Limb (tissue), 2 donors: ENCODE results near the gene DUSP9.

Experiments
- DNase-seq, 2 donors: peaks; one replicate each; pipeline ENCODE4 v3.0.0-alpha.2; 2016; ENCODE audit errors: extremely low spot score in 2 of 2

The DUSP9 gene

DNA sequence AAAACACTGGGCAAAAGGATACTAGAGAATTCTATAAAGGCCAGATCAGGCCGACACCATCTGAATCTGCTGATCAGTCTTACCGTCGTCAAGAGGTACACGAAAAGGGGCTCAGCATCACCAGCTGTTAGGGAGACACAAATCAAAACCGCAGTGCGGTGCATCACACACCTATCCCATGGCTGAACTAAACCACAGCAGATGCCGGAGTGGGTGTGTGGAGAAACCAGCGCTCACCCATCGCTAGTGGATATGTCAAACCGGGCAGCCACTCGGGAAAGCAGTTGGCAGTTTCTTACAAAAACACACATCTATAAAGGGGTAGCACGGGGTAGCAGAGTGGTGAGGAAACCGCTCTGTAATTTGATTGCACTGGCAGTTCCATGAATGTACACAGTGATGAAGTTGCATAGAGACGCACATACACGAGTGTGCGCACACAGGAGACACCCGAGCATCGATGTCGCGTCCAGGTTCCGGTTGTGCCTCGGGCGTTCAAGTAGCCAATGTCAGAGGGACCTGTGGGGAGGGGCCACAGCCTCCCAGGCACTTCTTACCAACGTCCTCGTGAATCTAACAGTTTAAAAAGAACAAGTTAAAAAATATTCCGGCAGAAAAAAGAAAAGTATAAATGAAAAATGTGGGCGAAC lies 24.9 kb upstream of the DUSP9 start:
- DNase-seq: no peak

DNA sequence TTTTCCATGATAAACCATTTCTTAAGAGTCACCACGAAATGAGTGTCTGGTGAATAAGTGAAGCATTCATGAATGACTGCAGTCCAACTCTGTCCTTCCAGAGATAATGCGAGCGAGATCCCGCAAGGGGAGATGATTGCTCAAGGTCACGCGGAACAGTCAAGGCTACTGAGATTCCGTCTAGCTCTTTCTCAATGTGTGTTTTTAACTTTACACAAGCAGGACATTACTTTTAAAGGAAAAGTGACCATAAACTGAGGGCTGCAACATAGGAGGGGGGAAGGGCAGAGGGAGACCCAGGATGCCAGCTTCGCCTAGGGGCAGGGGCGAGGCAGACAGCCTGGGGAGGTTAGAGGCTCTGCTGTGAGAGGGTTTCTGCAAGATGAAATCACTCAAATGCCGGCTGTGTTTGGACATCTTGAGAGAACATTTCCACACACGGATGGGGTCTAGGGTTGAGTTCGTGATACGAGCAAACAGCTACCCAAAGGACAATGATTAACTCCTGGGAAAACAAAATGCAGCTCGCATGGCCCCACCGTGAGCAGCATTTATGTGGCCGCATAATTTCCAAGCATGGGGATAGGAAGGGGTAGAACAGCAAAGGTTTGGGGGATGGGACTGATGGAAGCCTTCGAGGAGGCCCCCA lies 24.2 kb upstream of the DUSP9 start:
- DNase-seq: no peak

DNA sequence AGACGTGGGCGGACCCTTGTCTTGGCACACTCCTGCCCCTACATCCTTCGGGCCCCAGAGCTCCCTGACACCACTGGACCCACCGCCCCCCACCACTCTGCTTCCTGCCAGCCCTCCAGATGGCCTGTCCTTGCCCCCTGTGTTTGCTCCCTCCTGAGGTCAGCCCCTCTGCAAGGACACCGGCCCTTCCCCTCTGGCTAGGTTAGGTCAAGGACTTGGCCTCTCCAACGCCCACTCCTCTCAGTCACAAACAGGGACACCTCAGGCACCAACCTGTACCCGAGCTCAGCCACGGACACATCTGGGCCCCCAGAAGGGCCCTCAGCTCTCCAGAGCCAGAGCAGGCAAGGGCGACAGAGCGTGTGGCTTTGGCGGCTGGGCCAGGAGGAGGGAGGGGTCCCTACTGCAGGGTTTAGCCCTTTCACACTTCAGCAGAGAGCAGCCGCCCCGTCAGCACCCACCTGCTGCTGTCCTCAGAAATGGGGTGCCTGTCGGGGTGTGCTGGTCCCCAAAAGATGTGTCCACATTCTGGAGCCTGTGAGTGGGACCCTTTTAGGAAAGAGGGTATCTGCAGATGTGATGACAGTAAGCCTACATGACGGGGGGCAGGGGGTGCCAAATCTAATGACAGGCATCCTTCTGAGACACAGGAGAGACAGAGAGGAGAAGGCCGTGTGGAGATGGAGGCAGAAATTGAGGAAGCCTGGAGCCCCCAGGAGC lies 23.5 kb upstream of the DUSP9 start:
- DNase-seq: no peak

DNA sequence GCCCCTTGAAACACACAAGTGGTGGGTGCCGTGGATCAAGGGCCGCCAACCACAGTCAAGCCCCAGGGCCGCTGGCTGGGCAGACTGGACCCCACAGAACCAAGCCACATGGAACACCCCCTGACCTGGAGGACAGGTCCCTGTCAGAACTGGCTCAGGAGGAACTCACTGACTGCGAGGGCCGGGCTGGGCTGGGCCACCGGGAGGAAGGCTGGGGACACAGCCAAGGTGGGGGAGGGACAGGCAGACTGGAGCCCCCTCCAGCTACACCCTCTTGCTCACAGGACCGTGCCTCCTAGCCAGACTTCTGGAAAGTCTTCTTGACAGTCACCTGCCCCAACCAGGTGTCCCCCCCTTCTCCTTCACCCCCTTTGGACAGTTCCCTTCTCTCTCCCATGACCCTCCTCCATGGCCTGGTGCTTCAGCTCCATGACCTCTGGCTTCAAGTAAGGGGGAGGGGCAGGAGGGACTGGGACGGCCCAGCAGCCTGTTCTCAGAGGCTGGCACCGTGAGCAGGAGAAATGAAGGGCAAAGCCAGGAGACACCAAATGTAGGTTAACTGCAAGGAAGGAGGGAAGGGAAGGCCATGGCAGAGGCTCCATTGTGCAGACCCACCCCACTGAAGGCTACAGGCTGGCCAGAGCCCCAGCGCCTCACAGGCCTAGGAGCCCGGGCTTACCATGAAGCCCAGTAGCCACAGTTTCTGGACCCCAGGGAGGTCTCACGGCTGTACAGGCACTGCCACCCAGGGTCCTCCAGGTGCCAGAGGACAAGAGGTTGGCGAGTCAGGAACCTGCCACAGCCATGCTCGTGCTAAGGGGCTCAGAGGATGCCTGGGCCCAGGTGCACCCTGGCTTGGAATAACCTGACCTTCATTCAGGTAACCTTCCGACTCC lies 22.6 kb upstream of the DUSP9 start:
- no peak for DNase-seq

DNA sequence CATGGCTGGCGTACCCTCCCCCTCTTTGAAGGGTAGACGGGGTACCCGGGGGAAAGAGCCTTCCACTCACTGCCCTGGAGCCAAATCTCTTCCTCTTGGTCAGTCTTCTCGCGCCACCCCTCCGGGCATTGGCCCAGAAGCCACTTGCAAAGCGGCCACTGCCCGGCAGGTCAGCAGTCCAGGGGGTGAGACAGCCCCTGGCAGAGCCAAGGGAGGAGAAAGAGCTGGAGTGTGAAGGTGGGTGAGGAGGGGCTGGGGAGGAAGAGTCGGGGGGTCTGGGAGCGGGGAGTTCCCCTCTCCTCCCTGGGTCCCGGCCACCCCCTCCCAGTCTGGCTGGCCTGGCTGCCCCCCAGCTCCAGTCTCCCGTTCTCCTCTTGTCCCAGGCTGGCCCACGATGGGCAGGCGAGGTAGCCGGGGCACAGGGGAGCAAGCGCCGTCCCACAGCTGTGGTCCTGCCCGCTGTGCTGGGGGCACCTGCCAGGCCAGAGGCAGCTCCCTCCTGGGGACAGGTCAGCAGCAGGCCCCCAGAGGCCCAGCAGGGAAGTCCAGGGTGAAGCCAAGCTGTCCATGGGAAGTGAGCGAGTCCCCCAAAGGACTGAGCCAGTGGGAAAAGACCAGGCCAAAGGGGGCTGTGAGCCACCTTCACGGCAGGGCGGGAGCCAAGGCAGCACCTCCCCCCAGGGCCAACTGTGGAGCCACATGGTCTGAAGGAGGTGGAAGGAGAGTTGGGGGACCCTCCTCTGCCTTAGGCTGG lies 21.6 kb upstream of the DUSP9 start:
- DNase-seq: no peak

DNA sequence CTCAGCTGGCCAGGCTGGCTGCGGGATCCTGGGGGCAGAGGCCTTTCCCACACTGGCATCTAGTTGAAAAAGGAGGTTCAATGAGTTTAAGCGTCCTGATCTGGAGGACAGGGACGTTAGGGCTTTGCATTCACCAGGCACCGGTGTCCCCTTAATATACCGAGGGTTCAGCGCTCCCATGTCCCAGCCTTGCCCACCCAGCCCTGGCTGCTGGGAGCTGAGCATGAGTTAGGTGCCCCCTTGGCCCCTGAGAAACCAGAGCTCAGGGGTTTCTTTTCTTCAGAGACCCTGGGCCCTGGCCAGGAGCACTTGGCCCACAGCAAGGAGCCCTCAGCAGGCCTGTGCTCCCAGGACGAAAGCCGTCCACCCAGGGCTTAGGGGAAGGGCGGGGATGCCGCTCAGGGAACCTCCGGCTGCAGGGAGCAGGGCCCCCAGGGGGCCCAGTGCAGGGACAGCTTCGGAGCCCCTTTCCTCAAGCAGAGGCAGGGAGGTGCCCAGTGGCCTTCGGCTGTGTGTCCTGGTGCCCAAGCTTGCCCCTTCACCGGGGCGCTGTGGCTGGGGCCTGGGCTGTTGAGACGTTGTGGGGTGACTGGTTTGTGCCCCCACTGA lies 20.9 kb upstream of the DUSP9 start:
- DNase-seq: no peak

DNA sequence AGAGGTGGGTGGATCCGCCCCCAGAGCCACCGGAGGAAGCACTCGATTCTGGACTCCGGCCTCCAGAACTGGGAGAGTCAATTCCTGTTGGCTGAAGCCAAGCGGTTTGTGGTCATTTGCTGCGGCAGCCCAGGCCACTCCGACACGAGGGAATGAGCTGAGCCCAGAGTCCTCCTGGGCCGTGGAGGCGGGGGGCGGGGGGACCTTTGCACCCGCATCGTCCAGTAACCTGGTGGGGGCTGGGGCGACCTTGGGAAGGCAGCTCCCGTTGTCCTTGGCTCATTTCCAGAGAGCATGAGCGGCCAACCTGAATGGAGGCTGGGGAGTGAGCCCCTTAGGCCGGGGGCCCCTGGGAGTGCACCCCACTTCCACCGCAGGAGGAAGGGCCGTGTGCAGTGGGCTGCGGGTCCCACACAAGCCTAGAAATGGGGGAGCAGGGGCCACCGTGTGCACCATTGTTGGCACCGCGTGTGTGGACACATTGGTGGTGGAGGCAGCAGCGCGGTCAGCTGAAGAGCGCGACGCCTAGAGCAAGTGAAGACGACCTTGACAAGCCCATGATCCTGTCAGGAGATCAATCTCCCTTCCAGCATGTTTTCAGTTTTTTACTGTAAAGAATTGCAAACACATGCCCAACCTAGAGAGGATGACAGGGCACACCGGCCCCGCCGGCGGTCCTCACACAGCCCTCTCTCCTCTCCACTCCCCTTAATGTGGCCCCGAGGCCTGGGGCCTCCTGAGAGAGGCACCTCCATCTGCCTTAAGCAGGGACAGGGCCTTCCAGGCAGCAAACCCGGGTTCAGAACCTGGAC lies 19.9 kb upstream of the DUSP9 start:
- no peak for DNase-seq

DNA sequence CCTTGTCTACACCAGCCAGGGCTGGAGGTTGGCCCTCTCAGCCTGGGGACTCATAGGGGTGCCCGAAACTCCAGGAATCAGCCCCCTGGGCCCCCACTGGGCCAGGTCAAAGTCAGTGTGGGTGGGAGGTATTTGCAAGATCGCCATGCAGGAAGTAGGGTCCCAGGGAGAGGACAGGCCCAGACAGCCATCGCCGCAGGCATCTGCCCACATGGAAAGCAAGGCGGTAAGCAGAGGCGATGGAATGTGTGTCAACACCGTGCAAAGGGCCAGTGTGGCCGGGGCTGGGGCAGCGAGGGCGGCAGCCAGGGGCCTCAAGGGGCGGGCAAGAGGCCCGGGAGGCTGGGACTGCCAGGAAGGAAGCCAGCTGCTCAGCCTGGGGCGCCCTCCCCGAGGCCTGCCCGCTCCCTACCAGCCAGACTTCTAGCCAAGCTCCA lies 19.3 kb upstream of the DUSP9 start:
- no peak for DNase-seq

DNA sequence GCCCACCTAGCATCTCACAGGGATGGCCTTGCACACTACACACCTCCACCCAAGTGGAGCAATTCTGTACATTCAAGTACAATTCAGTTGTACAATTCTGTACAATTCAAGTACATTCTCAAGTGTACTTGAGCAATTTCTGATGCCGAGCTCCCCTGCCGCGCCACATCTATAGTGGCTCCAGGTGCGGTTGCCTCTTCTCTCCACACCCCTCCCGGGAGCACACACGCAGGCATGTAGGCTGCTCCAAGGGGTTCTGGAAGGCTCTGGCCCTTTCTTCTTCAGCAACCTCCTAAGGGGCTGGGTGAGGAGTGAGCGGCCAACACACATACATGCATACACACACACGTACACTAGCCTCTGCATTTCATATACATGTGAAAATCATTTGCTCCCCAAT lies 18.9 kb upstream of the DUSP9 start:
- DNase-seq: no peak

DNA sequence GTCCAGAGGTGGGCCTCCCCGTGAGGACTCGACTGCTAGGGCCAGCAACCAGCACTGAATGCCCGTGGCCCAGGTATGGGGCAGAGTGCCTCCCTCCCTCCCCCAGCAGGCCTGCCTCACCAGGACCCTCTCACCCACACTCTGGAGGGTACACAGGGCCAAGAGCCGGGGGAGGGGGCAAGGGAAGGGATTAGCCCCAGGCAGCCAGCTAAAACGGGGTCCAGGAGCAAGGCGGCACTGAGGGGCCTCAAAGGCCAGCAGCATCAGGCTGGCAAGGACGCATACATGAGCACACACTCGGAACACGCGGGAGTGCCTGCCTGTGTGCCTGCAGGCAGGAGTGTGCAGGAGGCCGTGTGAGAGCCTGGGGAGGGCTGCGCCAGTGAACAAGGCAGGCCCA lies 18.3 kb upstream of the DUSP9 start:
- no peak for DNase-seq

DNA sequence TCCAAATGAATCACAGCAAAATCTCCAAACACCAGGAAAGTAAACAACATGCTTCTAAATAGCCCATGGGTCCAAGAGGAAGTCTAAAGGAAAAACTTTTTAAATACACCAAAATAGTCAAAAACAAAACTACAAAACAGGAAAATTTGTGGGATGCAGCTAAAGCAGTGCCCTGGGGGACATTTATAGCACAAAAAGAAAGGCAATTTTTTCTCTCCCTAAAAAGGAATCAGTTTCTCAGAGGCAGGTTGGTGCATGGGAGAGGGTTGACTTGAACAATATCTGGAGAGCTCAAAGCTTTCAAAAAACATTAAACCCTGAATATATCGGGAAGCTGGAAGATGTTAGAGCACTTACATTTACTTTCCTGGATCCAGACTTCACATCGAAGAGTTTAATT lies 15.7 kb upstream of the DUSP9 start:
- DNase-seq: no peak

DNA sequence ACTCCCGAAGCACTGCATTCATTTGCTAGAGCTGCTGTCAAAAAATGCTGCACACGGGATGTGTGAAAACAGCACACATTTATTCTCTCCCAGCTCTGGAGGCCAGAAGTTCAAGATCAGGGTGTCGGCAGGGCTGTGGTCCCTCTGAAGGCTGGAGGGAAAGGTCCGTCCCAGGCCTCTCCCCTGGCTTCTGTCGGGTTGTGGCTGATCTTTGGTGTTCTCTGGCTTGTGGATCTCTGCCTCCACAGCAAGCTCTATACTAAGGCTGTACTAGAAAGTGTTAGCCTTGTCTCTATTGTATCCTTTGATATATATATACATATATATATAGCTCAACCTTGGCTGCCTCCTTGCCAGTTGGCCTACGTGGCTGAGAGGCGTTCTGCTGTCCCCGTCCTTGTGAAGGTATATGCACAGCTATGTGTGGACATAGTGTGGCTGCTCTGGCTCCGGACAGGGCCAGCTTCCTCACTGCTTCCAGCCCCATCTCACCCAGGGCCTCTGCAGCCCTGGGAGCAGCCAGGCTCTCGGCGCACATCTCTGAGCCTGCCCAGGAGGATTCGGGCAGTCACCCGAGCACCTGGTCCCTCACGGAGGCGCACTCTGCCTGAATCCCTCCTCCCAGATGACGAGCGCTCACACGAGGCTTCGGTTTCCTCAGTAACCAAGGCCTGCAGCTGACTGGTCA lies 15.0 kb upstream of the DUSP9 start:
- DNase-seq: no peak

DNA sequence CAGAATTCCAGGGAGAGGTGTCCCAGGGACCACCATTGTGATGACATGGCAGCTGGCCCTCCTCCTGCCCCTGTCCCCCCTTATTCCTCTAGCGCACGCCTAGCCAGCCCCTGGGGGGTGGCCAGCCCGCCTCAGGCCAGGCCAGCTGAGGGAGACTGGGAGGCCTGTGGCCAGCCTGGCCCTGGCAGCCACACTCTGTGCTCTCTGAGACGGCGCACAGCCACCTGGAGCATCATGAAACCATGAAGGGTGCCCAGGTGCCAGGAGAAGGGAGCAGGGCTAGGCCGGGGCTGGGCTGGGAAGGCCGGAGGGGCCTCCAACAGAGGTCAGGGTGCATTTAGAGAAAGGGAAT lies 14.4 kb upstream of the DUSP9 start:
- DNase-seq: no peak

DNA sequence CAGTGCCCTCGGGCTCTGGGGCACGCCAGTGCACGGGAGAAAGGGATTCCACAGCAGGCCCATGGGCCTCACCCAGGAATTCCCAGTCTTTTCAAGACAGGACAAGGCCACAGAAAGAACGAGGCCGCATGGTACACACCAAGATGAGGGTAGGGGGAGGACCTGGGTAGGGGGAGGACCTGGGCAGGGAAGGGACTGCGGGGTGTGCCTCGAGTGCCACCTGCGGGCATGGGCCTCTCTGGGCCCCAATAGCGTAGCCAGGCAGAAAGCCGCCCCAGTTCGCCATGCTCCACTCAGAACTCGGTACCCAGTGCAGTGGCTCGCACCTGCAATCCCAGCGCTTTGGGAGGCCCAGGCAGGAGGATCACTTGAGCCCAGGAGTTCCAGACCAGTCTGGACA lies 14.0 kb upstream of the DUSP9 start:
- DNase-seq: no peak

DNA sequence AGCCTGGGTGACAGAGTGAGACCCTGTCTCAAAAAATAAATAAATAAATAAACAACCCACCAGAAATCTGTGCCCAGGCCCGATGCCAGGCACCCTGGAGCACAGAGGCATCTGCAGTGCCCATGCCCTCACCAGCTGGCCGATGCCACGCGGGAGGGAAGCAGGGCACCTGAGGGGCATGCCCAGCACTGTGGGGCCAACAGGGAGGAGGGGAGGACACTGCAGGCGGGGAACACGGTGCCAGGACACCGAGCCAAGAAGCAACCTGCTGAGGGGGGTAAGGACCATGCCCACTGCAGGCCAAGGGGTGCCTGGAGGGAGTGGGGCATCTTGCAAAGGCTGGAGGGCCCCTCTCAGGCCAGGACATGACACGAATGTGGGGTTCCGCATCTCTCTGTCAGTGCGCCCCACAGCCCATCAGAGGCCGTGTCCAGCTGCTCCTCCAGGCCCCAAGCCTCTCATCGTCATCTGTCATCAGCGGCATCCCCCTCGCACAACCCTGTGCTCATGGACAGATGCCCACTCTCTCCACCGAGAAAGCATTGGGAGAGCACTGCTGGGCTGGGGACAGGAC lies 13.3 kb upstream of the DUSP9 start:
- no peak for DNase-seq

DNA sequence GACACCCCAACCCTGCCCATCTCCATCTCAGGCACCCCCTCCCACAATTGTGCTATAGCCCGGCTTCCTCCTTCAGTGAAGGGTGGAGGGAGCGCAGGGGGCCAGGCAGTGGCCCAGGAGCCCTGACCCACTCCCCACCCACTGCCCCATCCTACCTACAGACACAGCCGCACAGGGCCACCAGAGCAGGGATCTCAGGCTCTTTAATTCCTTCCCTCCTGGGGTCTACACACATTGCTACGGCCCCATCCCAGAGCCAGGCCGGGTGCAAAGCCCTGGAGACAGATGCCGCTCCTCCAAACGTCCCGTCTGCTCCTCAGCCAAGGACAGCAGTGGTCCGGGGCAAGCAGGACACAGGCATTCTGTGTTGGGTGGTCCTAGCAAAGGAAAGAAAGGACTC lies 12.8 kb upstream of the DUSP9 start:
- DNase-seq: no peak

DNA sequence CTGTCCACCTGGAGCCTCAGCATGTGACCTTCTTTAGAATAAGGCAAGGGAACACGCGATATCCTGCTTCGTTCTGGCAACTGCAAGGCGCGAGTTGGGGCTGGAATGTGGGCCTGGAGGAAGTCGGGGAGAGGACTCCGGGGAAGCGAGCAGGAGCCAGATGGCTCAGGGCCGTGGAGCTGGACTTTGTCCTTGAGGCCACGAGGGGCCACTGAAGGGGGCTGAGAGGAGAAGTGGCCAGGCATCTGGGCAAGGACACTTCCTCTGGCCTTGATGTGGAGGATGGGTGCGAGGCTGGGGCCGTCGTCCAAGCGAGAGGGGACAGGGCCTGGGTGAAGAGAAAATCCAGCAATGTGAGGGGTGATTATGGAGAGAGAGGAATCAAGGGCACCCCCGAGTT lies 12.2 kb upstream of the DUSP9 start:
- DNase-seq: no peak

DNA sequence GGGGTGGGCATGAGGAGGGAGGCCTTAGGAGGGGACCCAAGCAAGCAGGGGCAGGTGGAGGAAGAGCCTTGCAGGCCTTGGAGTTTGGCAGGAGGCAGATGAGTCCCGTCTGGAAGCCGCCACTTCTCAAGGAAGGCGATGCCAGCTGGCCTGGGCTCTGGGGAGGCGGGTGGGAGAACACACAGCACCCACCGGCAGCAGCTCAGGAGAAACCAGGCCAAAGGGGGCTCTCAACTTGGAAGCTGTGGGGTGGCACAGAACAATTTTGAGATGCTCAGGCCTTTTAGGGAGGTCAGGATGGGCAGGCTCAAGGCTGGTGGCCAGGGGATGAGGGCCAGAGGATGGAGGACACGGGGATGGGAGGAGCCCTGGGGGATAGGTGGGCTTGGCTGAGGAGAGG lies 11.6 kb upstream of the DUSP9 start:
- DNase-seq: no peak
